ENCODE measurements around the gene ZIC1. TPM values are rescaled to one million over a fixed set of nuclear protein-coding genes. Genes with fewer than 3 reads are reported as not detected.

ZIC1 gene
- total and polyA plus RNA-seq, 9 of the 15 experiments (the other 6 are each of a cell fraction or from before 2014, with no cell fraction given): 0.21 to 0.42 TPM; not detected in 7

DNA sequence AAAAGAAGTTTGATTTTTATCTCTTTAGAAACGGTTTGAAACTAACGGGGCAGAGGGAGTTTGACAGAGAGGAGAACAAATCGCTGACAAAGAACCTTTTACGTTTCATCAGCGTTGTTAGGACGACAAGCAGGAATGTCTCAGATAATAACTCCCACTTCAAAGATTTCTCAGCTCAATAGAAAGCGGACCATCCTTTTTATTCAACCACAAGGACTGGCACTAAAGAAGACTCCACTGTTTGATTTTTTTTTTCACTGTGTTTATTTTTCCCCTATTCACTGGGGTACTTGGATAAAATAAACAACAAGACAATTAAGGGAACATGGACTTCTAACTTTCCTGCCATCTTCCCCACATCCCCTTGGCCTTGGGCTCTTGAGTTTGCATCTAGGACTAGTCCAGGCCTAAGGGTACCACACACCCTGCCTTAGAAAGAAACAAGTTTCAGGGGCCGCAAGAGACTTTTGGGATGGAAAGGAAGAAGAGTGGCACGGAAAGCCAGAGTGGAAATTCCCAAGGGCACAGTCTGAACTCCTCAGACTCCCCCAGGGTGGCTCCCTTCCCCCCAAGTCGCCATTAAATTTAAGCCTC, 21.8 kb upstream of the ZIC1 start (continued):
- TF ChIP-seq BCLAF1 (IDR thresholded peaks at IDR 0.05; ENCODE audit: borderline replicate concordance in 1 of 2, control insufficient read depth in 1 of 2, low read depth in 2 of 2, low read length in 1 of 2) (no peak), ZNF431 (CRISPR knock-in tag; IDR thresholded peaks at IDR 0.05) (no peak), ELF4 (CRISPR knock-in tag; IDR thresholded peaks at IDR 0.05) (no peak), SOX6 (IDR thresholded peaks at IDR 0.05) (no peak)

DNA sequence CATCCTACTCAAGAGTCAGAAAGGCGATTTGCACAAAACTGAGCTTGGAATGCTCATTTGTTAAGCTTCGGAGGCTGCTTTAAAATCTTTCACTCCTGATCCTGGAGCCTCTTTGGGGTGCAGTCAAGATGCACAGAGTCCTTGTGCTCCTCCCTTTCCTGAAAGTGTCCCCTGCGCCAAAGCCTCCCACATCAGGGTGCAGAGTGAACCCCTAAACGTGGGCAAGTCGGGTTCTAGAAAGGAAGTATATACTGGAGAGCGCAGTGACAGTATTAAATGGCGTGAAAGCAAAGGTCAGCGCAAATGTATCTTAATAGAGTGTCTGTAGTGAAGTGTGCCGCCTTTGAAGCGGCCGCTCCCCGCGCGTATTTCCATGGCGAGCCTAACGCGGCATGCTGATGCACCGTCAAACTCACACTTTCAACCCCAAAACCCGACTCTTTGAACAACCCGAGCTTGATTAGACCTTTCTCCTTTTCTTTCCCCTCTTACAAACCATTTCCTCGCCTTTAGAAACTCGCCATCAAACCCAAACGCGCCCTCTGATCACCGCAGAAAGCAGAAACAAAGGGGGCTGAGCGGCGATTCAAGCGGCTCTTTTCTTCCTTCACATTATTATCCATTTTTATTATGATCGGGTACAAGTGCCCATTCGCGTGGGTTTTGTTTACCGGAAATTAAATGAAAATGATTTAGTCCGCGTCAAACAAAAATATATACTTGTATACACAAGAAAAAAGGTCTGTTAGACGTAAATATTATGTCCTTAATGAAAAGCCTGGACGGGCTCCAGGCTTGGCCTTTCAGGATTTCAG, 21.1 kb upstream of the ZIC1 start:
- Histone ChIP-seq H3K4me1 (replicated peaks in 1 of 2; ENCODE audit: control insufficient read depth in 2 of 2, insufficient read depth in 2 of 2, low read length in 2 of 2) (peaks cover 0 to 9% of the 10 kb centered on the region in 2 experiments; a peak in 2 of 5 replicates), H3K4me3 (no peak overlapping the region), H3K27ac (ENCODE audit: extremely low read depth, low read depth, low read length) (no peak overlapping the region), H3K4me2 (ENCODE audit: insufficient read depth, low read length) (no peak overlapping the region), H2AFZ (ENCODE audit: low read depth, low read length) (no peak overlapping the region), H3K9me3 (replicated peaks; ENCODE audit: control insufficient read depth, insufficient read depth, low read depth, low read length) (no peaks in the 10 kb centered on the region), H3K36me3 (ENCODE audit: control insufficient read depth, insufficient read depth, low read length) (no peaks in the 10 kb centered on the region), H3K9ac (ENCODE audit: insufficient read depth in 1 of 2, low read depth in 2 of 2, low read length in 2 of 2) (no peak overlapping the region), H3K27me3 (ENCODE audit: control insufficient read depth in 2 of 2, insufficient read depth in 2 of 2, low read length in 2 of 2) (peaks cover 0 to 33% of the 10 kb centered on the region in 2 experiments; a peak in 2 of 5 replicates), H4K20me1 (replicated peaks; ENCODE audit: control insufficient read depth, insufficient read depth, low read length) (no peaks in the 10 kb centered on the region), H3K9me1 (ENCODE audit: control insufficient read depth, insufficient read depth, low read length) (no peaks in the 10 kb centered on the region), H3K79me2 (ENCODE audit: control insufficient read depth, insufficient read depth, low read length) (no peaks in the 10 kb centered on the region)
- intact Hi-C loops (cut with micrococcal nuclease): loop anchor here (10.0 kb wide), 1 partner anchor 1557 kb away; no protein-coding TSS in a partner anchor
- under 1% methylated on average over 36 of the region's 36 CpGs for WGBS (ENCODE audit: insufficient coverage, low coverage, missing lambda C conversion rate)
- ATAC-seq (no peak), FAIRE-seq (no peak), DNase-seq (ENCODE audit: extremely low read depth in 1 of 4, low spot score in 3 of 4) (no peak)
- POLR2A ChIA-PET: no interaction called here
- CTCF ChIA-PET (ENCODE audit: low intra/inter-chr PET ratio): no interaction called here
- no TSS peak for BruUV-seq (replicated peaks)
- in situ Hi-C loops (cut with MboI): loop anchor here (25.0 kb wide), 1 partner anchor 1549 kb away; no protein-coding TSS in a partner anchor
- no peak for TF ChIP-seq SMAD2 (IDR thresholded peaks at IDR 0.05; ENCODE audit: low read depth, low read length)
- no peak for TF ChIP-seq CEBPZ (IDR thresholded peaks at IDR 0.05; ENCODE audit: borderline replicate concordance, low read depth, low read length)
- TF ChIP-seq BCL6 (CRISPR knock-in tag; IDR thresholded peaks at IDR 0.05): no peak
- TF ChIP-seq, protein P1, sequence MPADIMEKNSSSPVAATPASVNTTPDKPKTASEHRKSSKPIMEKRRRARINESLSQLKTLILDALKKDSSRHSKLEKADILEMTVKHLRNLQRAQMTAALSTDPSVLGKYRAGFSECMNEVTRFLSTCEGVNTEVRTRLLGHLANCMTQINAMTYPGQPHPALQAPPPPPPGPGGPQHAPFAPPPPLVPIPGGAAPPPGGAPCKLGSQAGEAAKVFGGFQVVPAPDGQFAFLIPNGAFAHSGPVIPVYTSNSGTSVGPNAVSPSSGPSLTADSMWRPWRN (IDR thresholded peaks at IDR 0.05; ENCODE audit: low read depth): no peak
- TF ChIP-seq HNRNPK (IDR thresholded peaks at IDR 0.05; ENCODE audit: low read depth, low read length, poor library complexity, severe bottlenecking): no peak
- TF ChIP-seq, protein P2, sequence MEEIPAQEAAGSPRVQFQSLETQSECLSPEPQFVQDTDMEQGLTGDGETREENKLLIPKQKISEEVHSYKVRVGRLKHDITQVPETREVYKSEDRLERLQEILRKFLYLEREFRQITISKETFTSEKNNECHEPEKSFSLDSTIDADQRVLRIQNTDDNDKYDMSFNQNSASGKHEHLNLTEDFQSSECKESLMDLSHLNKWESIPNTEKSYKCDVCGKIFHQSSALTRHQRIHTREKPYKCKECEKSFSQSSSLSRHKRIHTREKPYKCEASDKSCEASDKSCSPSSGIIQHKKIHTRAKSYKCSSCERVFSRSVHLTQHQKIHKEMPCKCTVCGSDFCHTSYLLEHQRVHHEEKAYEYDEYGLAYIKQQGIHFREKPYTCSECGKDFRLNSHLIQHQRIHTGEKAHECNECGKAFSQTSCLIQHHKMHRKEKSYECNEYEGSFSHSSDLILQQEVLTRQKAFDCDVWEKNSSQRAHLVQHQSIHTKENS (CRISPR knock-in tag; IDR thresholded peaks at IDR 0.05): no peak
